ENCODE results near the gene ZBED6. TPM values are rescaled to one million over a fixed set of nuclear protein-coding genes. Genes with fewer than 3 reads are reported as not detected.

ZBED6 gene
- total and polyA plus RNA-seq, 11 donors = 1.3 to 19.6 (median 11.7) TPM

GRCh38 chr1:203763505-203763904 lies 31.9 kb upstream of the ZBED6 start:
- no peaks in the 10 kb centered on the region for H3K36me3 ChIP-seq
- H3K9me3 ChIP-seq = no peaks in the 10 kb centered on the region
- 93 to 98% (median 95%) methylated on average over 1 of the region's 1 CpG for WGBS, 4 donors
- ATAC-seq = no peak
- H3K4me1 ChIP-seq = peaks cover 0 to 9% (median 0%) of the 10 kb centered on the region in 12 donors
- no peaks in the 10 kb centered on the region for H3K27me3 ChIP-seq
- TF ChIP-seq CTCF (IDR thresholded peaks at IDR 0.05) (no peak), POLR2A (IDR thresholded peaks at IDR 0.05) (no peak)
- H3K27ac ChIP-seq = peak overlapping the region in 1 of 12 donors; percentile 80
- no peak for DNase-seq
- intact Hi-C loops (cut with DNase I) = no loop called here
- no peak overlapping the region for H3K4me3 ChIP-seq

- Histone ChIP-seq H3K9me3 (no peaks in the 10 kb centered on the region), H3K27ac (peak overlapping the region in 1 of 12 donors; percentile 80), H3K4me3 (peak overlapping the region in 1 of 12 donors; percentile 23), H3K36me3 (no peaks in the 10 kb centered on the region), H3K4me1 (peaks cover 0 to 18% (median under 1%) of the 10 kb centered on the region in 12 donors), H3K27me3 (no peaks in the 10 kb centered on the region)
- intact Hi-C loops (cut with DNase I) = no loop called here
- ATAC-seq = no peak
- WGBS, 4 donors = 63 to 92% (median 86%) methylated on average over 3 of the region's 3 CpGs
- DNase-seq = no peak
- no peak for TF ChIP-seq POLR2A (IDR thresholded peaks at IDR 0.05)
- TF ChIP-seq CTCF (IDR thresholded peaks at IDR 0.05) = no peak
These were observed 31.1 kb upstream of the ZBED6 start for GRCh38 chr1:203764105-203765028.

GRCh38 chr1:203765029-203765837 lies 30.2 kb upstream of the ZBED6 start, which contains the start of gene LAX1:
Gene LAX1 (plus strand): TSS chr1:203765183. CDS start chr1:203765566, 383 bp downstream.
- Histone ChIP-seq H3K27ac (peak within 1 kb of the TSS in 2 of 12 donors; percentile 26 to 80), H3K4me1 (peaks cover 0 to 24% (median 3%) of the 10 kb centered on the region in 12 donors), H3K4me3 (peak within 1 kb of the TSS in 3 of 12 donors; percentile 7 to 50 (median 19)), H3K27me3 (no peaks in the 10 kb centered on the region), H3K36me3 (no peaks in the 10 kb centered on the region), H3K9me3 (no peaks in the 10 kb centered on the region)
- no peak for DNase-seq
- ATAC-seq = no peak
- TF ChIP-seq POLR2A (IDR thresholded peaks at IDR 0.05) (no peak), CTCF (IDR thresholded peaks at IDR 0.05) (no peak)
- intact Hi-C loops (cut with DNase I) = no loop called here
- WGBS, 4 donors = 62 to 77% (median 69%) methylated on average over 11 to 16 of the region's 16 CpGs

GRCh38 chr1:203768256-203768655 lies 27.2 kb upstream of the ZBED6 start:
- H3K4me3 ChIP-seq = no peak overlapping the region
- no peak overlapping the region for H3K27ac ChIP-seq
- H3K9me3 ChIP-seq = no peaks in the 10 kb centered on the region
- TF ChIP-seq CTCF (IDR thresholded peaks at IDR 0.05) (no peak), POLR2A (IDR thresholded peaks at IDR 0.05) (no peak)
- DNase-seq = no peak
- ATAC-seq = no peak
- 81 to 86% (median 83%) methylated on average over 6 of the region's 6 CpGs for WGBS, 4 donors
- peaks cover 0 to 24% (median 4%) of the 10 kb centered on the region in 12 donors for H3K4me1 ChIP-seq
- no peaks in the 10 kb centered on the region for H3K27me3 ChIP-seq
- H3K36me3 ChIP-seq = no peaks in the 10 kb centered on the region
- intact Hi-C loops (cut with DNase I) = no loop called here

All from heart left ventricle (tissue), 16 donors.